H54 (cell line): ENCODE data around the gene TOP3B.

Experiments used
- DNase-seq: peaks from one replicate; pipeline ENCODE4 v3.0.0; 2011; ENCODE audit warnings: low spot score, mixed read lengths; ENCODE audit not compliant: insufficient read length
- FAIRE-seq: peaks from 3 replicates; lab custom pipeline; 2011; peaks lifted over from hg19 to GRCh38; lab: Jason Lieb, UNC
- POLR2A ChIP-seq: IDR thresholded peaks from 2 replicates; pipeline ENCODE4 v1.6.1; 2011; ENCODE audit warnings: low read depth, mild to moderate bottlenecking, low read length

TOP3B gene

DNA sequence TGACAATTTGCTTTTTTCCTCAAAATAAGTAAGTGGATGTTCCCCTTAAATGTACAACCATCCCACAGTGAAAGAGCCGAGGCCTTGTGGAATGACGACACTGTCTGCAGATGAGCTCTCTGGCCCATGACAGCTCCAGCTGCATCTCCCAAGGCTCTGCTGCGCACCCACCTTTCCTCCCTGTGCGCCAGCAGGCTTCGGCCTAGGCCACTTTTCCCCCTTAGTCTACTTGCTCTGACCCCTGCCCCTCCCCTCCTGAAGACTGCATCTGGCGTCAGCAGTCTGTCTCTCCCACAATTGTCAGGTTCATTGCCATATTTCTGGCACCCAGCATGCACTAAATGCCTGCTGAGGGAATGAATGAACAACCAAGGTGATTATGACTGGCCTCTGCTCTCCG, 2.0 kb downstream of the TOP3B start:
- no peak for DNase-seq
- FAIRE-seq, result no peak
- no peak for TF ChIP-seq POLR2A

DNA sequence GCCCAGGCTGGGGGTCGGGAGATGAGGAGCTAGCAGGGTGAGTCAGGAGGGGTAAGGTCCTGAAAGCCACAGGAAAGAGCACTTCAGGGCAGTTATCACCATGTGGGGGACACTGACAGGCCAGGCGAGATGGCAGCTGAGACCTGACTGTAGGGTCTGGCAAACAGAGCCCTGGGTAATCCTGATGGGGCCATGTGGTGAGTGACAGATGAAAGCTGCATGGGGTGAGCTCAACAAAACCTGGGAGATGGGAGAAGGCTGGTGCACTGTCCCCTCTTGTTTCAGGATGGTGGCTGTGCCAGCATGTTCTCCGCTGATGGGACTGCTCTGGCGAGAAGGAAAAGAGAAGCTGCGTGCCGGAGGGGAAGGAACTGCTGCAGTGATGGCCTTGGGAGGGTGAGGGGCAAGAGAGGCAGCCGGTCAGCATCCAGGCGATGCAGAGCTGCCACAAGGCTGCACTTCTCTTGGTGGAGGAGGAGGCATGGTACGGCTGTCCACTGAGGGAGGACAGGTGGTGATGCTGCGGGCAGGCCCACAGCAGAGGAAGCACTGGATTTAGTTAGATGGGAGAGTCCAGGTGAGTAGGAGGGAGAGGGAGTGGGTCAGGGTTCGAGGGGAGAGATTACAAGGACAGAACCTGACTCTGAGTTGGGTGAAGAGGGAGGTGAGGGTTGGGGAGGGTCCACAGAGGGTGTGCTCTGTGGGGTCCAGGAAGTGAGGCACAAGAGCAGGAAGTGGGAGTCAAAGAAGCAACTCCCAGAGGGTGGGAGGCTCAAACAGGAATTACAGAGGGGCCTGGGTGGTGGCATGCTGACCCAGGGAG, 3.8 kb downstream of the TOP3B start:
- no peak for FAIRE-seq
- TF ChIP-seq POLR2A, result no peak
- DNase-seq, result no peak

DNA sequence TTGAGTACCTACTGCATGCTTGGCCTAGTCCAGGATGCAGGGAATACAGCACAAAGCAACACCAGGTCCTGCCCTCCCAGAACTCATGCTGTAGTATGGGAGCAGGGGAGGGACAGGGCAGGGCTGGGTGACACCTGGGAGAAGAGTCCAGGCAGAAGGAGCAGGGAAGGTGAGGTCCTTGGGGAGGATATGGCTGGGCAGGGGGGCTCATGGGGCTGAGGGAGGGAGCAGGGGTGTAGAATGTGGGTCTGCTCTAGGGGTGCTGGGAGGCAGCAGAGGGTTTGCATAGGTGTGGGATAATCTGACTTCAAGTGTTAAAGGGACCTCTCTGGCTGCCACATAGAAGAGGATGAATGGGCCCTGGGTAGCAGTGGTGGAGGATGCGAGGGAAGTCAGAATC, 4.8 kb downstream of the TOP3B start:
- DNase-seq, result no peak
- FAIRE-seq, result no peak
- TF ChIP-seq POLR2A, result no peak

DNA sequence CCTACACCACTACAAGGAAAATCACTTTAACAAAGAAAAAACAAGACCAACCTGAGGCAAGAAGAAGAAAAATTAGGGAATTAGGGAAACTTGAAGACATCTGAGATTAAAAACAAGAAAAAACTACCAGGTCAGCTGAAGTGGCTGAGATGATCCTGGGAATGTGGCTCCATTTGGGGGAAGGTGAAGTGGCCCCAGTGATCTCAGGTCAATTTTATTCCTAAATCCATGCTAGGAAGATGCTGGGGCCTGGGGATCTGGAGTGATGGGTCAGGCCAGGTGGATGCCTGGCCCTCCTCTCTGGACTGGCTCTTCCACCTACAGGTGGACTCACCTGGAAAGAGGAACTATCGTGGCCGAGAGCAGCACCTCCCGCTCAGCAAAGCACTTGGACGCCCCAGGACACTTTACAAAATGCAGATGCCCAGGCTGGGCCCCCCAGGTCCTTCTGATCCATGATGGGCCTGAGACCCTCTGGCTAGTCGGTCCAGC, 6.7 kb downstream of the TOP3B start:
- no peak for FAIRE-seq
- TF ChIP-seq POLR2A, result no peak

DNA sequence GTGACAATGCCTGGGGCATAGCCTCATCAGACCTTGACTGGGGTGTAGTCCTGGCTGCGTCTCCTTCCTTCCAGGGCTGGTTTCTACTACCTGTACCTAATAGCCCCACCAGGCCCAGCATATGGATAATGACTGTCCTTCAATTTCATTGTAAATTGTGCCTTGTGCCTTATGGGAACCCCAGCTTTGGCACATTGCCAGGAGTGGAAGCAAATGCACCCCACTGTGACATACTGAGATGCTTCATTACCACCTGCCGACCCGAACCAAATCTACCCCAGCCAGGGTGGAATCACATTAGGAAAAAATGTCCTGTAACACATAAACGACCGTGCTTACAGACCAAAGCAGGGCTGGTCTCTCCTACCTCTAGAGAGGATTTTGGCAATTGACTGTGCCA, 7.3 kb downstream of the TOP3B start:
- no peak for TF ChIP-seq POLR2A
- FAIRE-seq, result no peak
- no peak for DNase-seq

More for the DNA sequence above, 6.7 kb downstream of the TOP3B start:
- no peak for DNase-seq

DNA sequence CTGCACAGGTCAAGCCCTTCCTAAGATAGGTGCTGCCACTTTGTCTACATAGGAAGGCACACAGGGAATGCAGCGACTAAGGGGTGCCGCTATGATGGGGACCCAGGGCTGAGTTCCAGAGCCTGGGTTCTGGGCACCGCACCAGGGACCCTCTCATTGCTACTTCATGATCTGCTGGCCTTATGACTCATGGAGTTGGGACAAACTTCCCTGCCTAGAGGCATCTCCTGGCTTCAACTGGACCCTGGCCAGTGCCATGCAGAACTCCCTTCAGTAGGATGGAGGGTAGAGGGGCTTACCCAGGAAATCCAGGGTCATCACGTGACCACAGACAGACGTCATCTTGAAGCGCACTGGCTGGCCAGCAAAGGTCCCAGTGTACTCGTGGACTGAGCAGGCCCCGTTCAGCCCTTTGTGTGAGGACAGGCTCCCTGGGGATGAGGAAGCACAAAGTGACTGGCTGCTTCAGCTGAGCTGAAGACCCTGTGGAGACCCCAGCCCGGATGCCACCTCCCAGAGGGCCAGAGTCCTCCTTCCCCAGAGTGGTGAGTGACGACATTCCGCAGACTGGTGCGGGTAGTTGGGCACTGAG, 8.4 kb downstream of the TOP3B start:
- no peak for FAIRE-seq
- TF ChIP-seq POLR2A, result no peak
- no peak for DNase-seq

DNA sequence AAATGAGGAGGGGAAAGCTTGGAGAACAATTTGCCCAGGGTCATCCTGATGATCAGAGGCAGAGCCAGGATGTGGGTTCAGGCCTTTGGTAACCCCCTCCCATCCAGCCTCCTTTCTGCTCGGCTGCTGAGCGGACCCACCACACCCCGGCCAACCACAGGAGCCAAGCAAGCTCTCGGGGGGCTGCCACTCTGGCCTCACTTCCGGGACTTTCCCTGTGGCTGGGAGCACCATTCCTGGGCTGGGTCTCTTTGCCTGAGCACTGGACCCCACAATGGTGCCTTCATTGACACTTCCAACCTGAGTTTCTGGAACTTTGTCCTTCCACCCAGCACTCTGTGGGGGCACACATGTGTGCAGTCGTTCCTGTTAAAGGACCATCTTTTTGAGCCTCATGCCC, 9.8 kb downstream of the TOP3B start:
- no peak for FAIRE-seq
- no peak for TF ChIP-seq POLR2A
- DNase-seq, result no peak

DNA sequence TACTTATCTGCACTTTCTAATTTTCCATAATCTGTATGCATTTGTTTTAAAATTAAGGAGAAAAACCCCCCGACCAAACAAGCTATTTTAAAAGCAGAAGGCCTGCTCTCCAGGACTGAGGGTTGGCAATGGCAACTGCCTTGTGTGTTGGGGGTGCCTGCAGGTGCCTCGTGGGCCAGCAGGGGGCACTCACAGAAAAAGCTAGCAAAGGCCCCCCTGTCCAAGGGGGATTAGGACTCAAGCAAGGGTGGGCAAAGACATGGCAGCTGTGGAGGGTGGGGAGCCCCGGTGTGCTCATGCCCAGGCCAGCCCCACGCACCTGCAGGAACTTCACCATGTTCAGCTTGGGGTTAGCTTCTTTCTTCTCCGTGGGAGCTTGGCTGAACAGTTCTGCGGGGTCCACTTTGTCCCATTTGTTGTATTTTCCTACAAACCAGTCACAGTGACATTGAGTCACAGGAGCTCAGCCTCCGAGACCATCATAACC, 10.3 kb downstream of the TOP3B start:
- DNase-seq (peak; percentile 22), FAIRE-seq (no peak)

DNA sequence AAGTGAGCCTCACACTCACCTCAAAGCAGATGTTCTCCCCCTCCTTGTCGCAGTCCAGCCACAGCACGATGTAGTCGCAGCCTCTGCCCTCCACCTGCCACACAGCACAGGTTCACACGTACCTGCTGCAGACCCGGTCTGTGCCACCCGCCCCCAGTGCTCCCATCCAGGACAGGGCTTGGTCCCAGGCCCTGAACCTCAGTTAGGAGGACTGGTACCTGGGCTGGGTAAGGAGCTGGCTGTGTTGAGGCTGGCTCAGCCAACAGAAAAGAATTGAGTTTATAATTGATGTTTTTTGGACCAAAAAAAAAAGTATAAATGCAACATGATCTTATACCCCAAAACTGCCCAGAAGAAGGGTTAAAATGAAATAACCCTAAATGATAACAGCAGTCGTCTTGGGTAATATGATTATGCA, 10.7 kb downstream of the TOP3B start:
- no peak for FAIRE-seq
- DNase-seq, result no peak
- no peak for TF ChIP-seq POLR2A

More for the DNA sequence above, 10.3 kb downstream of the TOP3B start:
- TF ChIP-seq POLR2A, result no peak

DNA sequence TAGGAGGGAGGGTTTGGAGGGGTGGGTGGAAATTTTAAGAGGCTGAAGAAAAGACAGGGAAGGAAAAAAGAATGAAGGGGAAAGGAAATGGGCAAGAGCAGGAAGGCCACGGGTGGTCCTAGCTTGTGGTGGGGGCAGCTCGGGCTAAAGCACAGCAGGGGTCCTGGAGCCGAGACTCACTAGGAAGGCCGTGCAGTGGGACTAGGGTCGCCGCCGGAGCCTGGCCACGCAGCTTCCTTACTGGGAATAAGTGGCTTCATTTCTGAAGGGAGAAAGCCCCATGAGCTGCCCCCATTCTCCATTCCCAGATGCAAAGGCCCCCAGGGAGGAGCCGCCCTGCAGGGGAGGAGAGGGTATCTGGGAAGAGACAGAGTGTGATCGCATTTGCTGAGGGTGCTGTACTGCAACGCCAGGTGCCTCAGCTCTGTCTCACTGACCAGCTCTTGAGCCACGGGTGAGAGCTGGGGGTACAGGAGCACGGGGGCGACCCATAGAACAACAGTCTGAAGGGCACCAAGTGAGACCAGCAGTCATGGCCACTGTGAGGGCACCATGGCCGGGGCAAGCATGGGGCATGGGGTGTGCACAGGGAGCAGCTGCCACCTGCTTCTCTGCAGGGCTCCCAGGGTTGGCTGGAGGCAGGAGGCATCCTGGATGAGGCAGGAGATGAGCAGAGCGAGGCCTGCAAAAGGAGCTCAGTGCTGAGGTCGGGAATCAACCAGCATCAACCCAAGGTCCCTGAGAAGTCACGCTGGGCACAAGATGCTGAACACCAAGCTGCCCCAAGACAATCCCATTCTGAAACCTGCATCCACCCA, 11.6 kb downstream of the TOP3B start:
- TF ChIP-seq POLR2A, result no peak
- DNase-seq, result no peak
- no peak for FAIRE-seq

DNA sequence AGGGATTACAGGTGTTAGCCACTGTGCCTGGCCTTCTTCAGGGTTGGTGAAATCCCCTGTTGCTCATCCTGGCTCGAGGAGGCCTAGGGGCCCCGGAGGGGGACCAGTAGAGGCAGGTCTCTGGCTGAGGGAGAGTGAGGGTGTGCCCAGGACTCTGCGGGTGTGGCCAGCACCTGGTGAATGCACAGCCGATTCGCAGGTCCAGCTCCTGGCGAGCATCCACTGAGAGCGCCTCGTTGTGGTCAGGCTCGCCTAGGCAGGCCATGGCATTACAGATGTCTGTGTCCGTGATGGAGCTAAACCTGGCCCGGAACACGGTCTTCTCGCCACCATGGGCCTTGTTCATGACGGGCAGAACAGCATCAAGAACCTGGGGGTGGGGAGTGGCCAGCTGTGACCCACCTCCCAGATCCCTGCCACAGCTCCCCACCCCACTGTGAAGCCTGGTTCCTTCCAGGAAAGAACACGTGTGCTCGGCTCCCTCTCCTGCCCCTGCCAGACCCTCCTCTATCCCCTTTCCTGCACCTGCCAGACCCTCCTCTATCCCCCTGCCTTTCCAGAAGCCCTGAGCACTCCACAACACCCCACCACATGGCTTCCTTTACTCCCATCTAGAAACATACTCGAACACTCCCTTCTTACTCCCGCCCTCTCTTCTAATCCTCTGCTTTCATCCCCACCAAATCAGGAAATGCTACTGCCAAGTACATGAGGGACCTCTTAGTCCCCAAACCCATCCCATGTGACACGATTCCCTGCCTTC, 12.4 kb downstream of the TOP3B start:
- TF ChIP-seq POLR2A, result no peak
- DNase-seq (no peak), FAIRE-seq (no peak)

DNA sequence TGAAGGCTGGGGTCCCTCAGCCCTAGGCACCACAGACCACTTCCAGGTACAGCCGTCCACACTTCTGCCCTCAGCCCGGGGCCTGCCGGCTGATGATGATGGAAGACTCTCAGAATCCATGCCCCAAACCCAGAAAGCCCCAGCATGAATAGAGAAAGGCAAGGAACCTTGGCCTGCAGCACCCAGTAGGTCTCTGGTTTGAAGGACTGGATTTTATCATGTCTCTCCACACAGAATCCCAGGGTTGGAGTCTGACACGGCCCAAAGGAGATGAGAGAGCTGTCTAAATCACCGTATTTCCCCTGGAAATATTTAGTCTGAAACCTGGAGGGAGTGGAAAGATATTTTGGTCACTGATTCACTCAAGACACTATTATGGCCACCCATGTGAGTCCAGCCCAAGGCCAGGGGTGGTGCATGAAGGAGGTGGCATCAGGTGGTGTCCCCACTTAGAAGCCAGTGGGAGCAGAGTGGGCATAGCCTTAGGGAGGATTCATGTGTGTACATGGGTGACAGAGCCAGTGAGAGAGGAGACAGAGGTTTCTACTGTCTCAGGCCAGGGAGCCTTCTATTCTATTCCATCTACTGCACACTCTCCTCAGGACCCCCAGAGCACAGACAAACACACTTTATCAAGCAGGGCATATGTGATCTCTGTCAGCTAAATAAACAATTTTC, 14.0 kb downstream of the TOP3B start:
- FAIRE-seq (no peak), DNase-seq (no peak)
- TF ChIP-seq POLR2A, result no peak

DNA sequence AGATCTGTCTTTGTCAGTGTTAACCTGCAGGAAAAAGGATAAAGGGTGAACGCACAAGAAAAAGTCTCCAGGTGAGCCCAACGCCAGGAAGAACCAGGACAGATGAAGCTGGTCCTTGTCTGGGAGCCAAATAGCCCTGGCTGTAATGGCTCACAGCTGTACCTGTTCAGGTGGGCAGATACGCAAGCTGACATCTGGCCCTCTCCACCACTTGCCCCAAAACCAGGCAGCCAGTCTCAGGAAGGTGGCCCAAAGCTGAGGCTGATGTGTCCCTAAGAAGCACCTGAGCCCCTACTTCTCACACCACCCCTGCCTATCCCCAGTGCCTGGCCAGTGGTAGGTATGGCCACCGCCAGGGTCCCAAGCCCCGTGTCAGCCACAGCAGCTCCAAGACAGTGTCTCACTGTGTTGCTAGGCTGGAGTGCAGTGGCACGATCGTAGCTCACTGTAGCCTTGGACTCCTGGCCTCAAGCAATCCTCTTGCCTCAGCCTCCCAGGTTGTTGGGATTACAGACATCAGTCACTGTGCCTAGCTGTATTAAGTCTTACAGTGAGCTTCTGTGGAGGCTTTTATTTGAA, 14.8 kb downstream of the TOP3B start:
- DNase-seq, result no peak
- TF ChIP-seq POLR2A, result no peak
- FAIRE-seq, result no peak
